ENCODE results near the gene VIM.

Gene VIM

DNA sequence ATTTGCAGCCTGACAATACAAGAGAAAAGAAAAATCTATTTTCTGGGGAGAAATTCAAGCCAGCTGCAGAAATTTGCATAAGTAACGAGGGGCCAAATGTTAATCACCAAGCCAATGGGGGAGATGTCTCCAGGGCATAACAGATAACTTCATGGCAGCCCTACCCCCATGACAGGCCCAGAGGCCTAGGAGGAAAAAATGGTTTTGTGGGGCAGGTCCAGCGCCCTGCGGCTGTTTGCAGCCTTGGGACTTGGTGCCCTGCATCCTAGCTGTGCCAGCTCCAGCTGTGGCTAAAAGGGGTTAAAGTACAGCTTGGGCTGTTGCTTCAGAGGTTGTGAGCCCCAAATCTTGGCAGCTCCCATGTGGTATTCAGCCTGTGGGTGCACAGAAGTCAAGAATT lies 54.3 kb downstream of the VIM start:
- ChIA-PET CTCF (no interaction called here), POLR2A (no interaction called here)
- TF ChIP-seq, protein P1, sequence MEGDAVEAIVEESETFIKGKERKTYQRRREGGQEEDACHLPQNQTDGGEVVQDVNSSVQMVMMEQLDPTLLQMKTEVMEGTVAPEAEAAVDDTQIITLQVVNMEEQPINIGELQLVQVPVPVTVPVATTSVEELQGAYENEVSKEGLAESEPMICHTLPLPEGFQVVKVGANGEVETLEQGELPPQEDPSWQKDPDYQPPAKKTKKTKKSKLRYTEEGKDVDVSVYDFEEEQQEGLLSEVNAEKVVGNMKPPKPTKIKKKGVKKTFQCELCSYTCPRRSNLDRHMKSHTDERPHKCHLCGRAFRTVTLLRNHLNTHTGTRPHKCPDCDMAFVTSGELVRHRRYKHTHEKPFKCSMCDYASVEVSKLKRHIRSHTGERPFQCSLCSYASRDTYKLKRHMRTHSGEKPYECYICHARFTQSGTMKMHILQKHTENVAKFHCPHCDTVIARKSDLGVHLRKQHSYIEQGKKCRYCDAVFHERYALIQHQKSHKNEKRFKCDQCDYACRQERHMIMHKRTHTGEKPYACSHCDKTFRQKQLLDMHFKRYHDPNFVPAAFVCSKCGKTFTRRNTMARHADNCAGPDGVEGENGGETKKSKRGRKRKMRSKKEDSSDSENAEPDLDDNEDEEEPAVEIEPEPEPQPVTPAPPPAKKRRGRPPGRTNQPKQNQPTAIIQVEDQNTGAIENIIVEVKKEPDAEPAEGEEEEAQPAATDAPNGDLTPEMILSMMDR (IDR thresholded peaks at IDR 0.05; ENCODE audit: insufficient read depth, low read length, missing control alignments): no peak
- no peak overlapping the region for H3K4me3 ChIP-seq (ENCODE audit: low read depth, low read length)
- no peak for DNase-seq (ENCODE audit: low read depth, low spot score)

GRCh38 chr10:17286562-17287550 lies 58.8 kb downstream of the VIM start:
- ChIA-PET CTCF (interaction anchor here (1.5 kb wide), 1 partner anchor 55 kb away, joined by 3 read pairs; no protein-coding TSS in a partner anchor), POLR2A (no interaction called here)
- H3K4me3 ChIP-seq (ENCODE audit: low read depth, low read length): no peak overlapping the region
- TF ChIP-seq, protein P1 (IDR thresholded peaks at IDR 0.05; ENCODE audit: insufficient read depth, low read length, missing control alignments): no peak
- DNase-seq (ENCODE audit: low read depth, low spot score): no peak
